ENCODE results near the gene XAF1. TPM values are rescaled to one million over a fixed set of nuclear protein-coding genes. Genes with fewer than 3 reads are reported as not detected.
A peak's percentile ranks its signal among the peaks of the same experiment; 100 is the strongest.
"Not testable (repeated sequence)": the region's sequence is repeated elsewhere in the genome, so short reads cannot be mapped to it uniquely, and the experiment has no call there.

XAF1 gene
- total RNA-seq, 2 experiments from 2014 or later: 15.0 to 19.0 TPM

DNA sequence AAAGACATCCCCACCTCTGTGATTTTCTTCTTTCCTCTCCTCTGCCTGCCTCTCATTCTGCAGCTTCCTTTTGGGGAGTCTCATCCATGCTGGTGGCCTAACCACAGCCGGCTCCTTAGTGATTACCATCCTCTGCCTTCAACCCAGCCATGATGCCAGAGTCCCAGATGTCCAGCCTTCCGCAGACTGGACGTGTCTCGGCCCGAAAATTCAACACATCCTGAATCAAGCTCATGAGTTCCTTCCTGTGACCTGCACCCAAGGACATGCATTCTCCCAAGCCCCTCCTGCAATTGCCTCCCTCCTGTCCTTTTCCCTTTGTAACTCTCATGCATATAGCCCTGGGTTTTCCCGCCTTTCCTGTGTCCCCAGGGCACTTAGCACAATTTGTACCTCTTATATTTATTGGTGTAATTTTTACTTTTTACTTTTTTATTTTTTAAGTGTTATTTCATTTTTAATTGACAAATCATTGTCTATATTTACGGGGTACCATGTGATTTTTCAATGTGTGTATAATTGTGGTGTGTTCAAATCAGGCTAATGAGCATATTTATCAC is 41.5 kb upstream of the XAF1 start:
- H3K27ac Mint-ChIP-seq: no peak overlapping the region
- intact Hi-C loops (cut with micrococcal nuclease): no loop called here
- CTCF ChIA-PET: interaction anchor here (0.6 to 0.8 kb wide), 2 partner anchors 9 to 79 kb away, joined by 3 to 4 read pairs; no protein-coding TSS in a partner anchor
- DNase-seq: no peak
- H3K9me3 Mint-ChIP-seq: peaks cover 3% of the 10 kb centered on the region
- H3K27me3 Mint-ChIP-seq (ENCODE audit: low read depth): peaks cover 52% of the 10 kb centered on the region
- no peaks in the 10 kb centered on the region for H3K36me3 Mint-ChIP-seq (ENCODE audit: low read depth)
- H3K4me3 Mint-ChIP-seq: no peak overlapping the region
- H3K4me1 Mint-ChIP-seq (ENCODE audit: low read depth): peaks cover 16% of the 10 kb centered on the region

DNA sequence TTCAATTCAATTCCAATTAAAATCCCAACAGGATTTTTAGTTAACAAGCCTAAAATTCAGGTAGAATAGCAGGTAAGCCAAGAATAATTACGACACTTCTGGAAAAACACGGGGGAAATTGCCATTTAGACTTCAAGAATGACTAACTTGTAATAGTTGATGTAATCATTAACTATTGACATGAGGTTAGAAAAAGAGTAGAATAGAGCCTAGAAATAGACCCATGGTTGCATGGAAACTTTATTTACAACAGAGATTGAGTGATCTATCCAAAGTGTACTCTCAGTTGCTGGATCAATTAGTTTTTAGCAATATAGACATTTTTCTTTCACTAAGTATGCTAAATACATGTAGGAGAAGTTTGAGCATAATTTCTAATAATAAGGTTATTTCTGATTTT is 39.1 kb upstream of the XAF1 start:
- Mint-ChIP-seq H3K27me3 (ENCODE audit: low read depth) (peaks cover 52% of the 10 kb centered on the region), H3K9me3 (peaks cover 3% of the 10 kb centered on the region), H3K4me1 (ENCODE audit: low read depth) (peaks cover 16% of the 10 kb centered on the region), H3K4me3 (no peak overlapping the region), H3K36me3 (ENCODE audit: low read depth) (no peaks in the 10 kb centered on the region), H3K27ac (no peak overlapping the region)
- DNase-seq: no peak
- CTCF ChIA-PET: no interaction called here
- intact Hi-C loops (cut with micrococcal nuclease): no loop called here

DNA sequence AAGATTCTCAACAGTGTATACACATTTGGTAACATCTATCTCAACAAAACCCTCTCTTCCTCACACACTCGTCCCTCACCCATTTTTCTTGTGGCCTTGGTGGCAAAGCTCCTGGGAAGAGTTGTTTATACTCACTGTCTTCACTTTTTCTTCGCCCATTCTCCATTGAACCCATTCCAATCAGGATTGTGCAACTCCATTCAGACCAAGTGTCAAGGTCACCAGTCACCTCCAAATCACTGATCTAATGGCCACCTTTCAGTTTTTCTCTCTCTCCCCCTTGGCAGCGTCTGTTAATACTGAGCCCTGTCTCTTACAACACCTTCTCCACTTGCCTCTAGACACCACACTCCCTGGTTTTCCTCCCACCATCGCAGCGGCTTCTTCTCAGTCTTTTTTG is 34.1 kb upstream of the XAF1 start:
- CTCF ChIA-PET: no interaction called here
- DNase-seq: no peak
- Mint-ChIP-seq H3K36me3 (ENCODE audit: low read depth) (no peaks in the 10 kb centered on the region), H3K9me3 (no peaks in the 10 kb centered on the region), H3K27ac (no peak overlapping the region), H3K27me3 (ENCODE audit: low read depth) (peaks cover 30% of the 10 kb centered on the region), H3K4me1 (ENCODE audit: low read depth) (no peaks in the 10 kb centered on the region), H3K4me3 (no peak overlapping the region)
- intact Hi-C loops (cut with micrococcal nuclease): no loop called here

DNA sequence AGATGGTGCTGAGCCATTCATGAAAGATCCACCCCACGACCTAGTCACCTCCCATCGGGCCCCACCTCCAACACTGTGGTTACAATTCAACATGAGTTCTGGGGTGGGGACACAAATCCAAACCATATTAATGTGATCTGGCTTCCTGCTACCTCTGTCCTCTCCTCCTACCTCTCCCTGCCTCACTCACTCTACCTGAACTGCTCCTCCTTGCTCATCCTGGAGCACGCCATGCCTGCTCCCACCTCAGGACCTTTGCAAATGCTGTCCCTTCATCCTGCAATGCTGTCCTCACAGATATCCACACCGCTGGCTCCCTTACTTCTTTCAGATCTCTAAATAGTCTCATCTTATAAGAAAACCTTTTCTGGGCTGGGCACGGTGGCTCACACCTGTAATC is 31.8 kb upstream of the XAF1 start:
- Mint-ChIP-seq H3K9me3 (no peaks in the 10 kb centered on the region), H3K4me3 (no peak overlapping the region), H3K27me3 (ENCODE audit: low read depth) (peaks cover 26% of the 10 kb centered on the region), H3K27ac (no peak overlapping the region), H3K4me1 (ENCODE audit: low read depth) (no peaks in the 10 kb centered on the region), H3K36me3 (ENCODE audit: low read depth) (no peaks in the 10 kb centered on the region)
- CTCF ChIA-PET: no interaction called here
- DNase-seq: no peak
- intact Hi-C loops (cut with micrococcal nuclease): no loop called here

DNA sequence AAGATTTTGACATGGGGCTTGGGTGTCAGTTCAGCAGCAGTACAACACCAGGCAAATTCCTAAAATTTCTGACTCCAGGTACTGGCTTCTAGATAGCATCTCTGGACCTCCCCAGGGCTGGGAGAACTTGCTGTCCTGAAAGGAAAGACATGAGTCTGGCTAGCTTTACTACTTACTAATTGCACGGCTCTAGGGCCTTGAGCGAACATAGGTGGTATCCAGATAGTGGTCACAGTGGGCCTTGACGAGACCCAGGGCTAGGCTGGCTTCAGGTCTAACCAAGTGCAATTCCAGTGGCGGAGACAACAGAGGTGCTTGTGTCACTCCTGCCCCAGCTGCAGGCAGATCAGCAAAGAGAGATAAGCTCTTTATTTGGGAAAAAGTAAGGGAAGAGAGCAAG is 26.3 kb upstream of the XAF1 start:
- H3K27me3 Mint-ChIP-seq (ENCODE audit: low read depth): peaks cover 6% of the 10 kb centered on the region
- H3K36me3 Mint-ChIP-seq (ENCODE audit: low read depth): no peaks in the 10 kb centered on the region
- no peak overlapping the region for H3K27ac Mint-ChIP-seq
- CTCF ChIA-PET: no interaction called here
- no peak for DNase-seq
- intact Hi-C loops (cut with micrococcal nuclease): no loop called here
- no peaks in the 10 kb centered on the region for H3K4me1 Mint-ChIP-seq (ENCODE audit: low read depth)
- no peak overlapping the region for H3K4me3 Mint-ChIP-seq
- H3K9me3 Mint-ChIP-seq: no peaks in the 10 kb centered on the region

DNA sequence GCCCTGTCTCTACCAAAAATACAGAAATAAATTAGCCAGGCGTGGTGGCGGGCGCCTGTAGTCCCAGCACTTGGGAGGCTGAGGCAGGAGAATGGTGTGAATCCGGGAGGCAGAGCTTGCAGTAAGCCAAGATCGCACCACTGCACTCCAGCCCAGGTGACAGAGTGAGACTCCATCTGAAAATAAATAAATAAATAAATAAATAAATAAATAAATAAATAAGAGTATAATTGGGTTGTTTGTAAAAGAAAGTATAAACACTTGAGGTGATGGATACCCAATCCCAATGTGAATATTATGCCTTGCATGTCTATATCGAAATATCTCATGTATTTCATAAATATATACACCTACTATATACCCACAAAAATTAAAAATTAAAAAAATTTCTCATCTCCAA is 9.2 kb upstream of the XAF1 start:
- H3K27ac Mint-ChIP-seq; H3K4me1 Mint-ChIP-seq (ENCODE audit: low read depth); H3K36me3 Mint-ChIP-seq (ENCODE audit: low read depth); H3K9me3 Mint-ChIP-seq; intact Hi-C loops (cut with micrococcal nuclease); CTCF ChIA-PET; DNase-seq; H3K4me3 Mint-ChIP-seq; H3K27me3 Mint-ChIP-seq (ENCODE audit: low read depth): not testable (repeated sequence)

DNA sequence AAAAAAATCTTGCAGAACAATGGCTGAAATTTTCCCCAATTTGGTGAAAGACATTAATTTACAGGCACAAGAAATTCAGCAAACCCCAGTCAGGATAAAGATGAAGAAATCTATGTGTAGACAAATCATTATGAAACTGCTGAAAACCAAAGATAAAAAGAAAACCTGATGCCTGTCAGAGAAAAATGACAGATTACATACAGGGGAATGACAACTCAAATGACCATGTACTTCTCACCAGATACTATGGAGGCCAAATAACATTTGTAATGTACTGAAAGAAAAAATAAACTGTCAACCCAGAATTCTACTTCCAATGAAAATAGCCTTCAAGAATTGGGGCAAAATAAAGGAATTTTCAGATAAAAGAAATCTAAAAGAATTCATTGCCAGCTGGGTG is 7.2 kb upstream of the XAF1 start:
- CTCF ChIA-PET: no interaction called here
- H3K36me3 Mint-ChIP-seq (ENCODE audit: low read depth): no peaks in the 10 kb centered on the region
- H3K27ac Mint-ChIP-seq: no peak overlapping the region
- H3K4me1 Mint-ChIP-seq (ENCODE audit: low read depth): peaks cover 16% of the 10 kb centered on the region
- intact Hi-C loops (cut with micrococcal nuclease): no loop called here
- no peak overlapping the region for H3K4me3 Mint-ChIP-seq
- no peaks in the 10 kb centered on the region for H3K9me3 Mint-ChIP-seq
- no peaks in the 10 kb centered on the region for H3K27me3 Mint-ChIP-seq (ENCODE audit: low read depth)
- DNase-seq: no peak

DNA sequence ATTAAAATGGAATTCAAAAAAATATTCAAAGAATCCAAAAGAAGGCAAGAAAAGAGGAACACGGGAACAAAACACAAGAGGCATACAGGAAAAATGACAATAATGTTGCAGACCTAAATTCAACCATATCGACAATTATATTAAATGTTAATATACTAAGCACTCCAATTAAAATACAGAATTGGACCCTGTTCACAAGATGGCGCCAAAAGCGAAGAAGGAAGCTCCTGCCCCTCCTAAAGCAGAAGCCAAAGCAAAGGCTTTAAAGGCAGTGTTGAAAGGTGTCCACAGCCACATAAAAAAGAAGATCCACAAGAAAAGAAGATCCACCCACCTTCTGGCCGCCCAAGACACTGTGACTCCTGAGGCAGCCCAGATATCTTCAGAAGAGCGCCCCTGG is 6.3 kb upstream of the XAF1 start:
- peaks cover 21% of the 10 kb centered on the region for H3K4me1 Mint-ChIP-seq (ENCODE audit: low read depth)
- peak; percentile 28 for DNase-seq
- intact Hi-C loops (cut with micrococcal nuclease): no loop called here
- H3K27me3 Mint-ChIP-seq (ENCODE audit: low read depth): no peaks in the 10 kb centered on the region
- no peaks in the 10 kb centered on the region for H3K36me3 Mint-ChIP-seq (ENCODE audit: low read depth)
- no peaks in the 10 kb centered on the region for H3K9me3 Mint-ChIP-seq
- no peak overlapping the region for H3K4me3 Mint-ChIP-seq
- no peak overlapping the region for H3K27ac Mint-ChIP-seq
- CTCF ChIA-PET: interaction anchor here (0.7 to 1.1 kb wide), 2 partner anchors 9 to 94 kb away, joined by 3 read pairs; no protein-coding TSS in a partner anchor

DNA sequence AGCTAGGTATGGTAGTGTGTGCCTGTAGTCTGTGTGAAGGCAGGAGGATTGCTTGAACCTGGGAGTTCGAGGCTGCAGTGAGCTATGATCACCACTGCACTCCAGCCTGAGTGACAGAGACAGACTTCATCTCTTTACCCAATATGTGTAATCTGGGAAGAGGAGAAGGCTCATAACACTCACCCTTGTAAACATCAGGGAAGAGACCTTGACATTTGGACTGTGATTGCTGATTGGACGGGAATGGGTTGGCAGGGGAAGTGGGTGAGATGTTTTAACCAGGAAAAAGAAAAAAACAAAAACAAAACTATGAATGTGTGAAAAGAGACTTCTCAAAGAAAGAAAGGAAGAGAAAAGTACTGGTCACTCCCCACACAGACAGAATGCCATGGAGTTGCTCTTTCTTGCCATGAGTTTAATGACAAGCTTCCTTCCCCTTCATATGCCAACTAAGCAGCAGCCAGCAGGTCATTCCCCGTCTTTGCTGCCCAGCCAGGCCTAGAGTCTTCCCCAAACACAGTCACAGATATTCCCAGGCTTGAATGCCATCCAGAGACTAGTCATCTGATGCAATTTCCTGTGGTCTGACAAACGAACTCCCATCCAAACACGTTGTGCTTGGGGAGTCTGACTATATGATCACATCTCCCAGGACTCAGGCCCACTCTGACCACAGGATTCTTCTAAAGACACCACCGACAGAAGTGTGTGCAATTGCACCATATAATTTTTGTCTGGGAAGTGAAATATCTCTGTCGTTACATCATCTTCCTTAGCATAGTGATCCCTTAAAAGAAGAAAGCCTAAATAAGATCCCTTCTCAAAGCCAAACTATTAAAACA is 3.6 kb upstream of the XAF1 start:
- Mint-ChIP-seq H3K9me3 (no peaks in the 10 kb centered on the region), H3K4me3 (no peak overlapping the region), H3K36me3 (ENCODE audit: low read depth) (peaks cover 6% of the 10 kb centered on the region), H3K4me1 (ENCODE audit: low read depth) (peaks cover 43% of the 10 kb centered on the region), H3K27me3 (ENCODE audit: low read depth) (no peaks in the 10 kb centered on the region), H3K27ac (peak overlapping the region; percentile 65)
- DNase-seq: no peak
- intact Hi-C loops (cut with micrococcal nuclease): no loop called here
- CTCF ChIA-PET: interaction anchor here (0.9 to 1.6 kb wide), 2 partner anchors 86 to 91 kb away, joined by 3 to 4 read pairs; no protein-coding TSS in a partner anchor

DNA sequence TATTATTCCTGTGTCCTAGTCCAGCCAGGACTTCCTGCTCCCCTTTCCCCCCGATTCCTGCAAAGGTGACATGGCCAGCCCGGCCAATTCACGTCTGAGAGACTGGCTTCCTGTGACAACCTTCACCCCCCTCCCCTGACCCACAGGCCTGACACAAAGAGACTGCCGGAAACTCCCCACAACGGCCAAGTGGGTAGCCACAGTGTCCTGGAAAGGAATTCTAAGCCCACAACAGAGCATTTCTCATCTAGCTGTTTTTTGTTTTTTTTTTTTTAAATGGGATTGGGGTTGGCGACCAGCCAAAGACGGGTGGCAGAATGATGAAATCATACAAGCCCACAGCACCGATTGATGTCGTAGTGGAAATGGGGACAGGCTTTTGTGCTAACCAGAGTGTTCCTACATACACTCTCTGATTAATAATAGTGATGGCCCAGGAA is 2.8 kb upstream of the XAF1 start:
- Mint-ChIP-seq H3K27ac (peak overlapping the region; percentile 65), H3K27me3 (ENCODE audit: low read depth) (no peaks in the 10 kb centered on the region), H3K36me3 (ENCODE audit: low read depth) (peaks cover 11% of the 10 kb centered on the region), H3K4me1 (ENCODE audit: low read depth) (peaks cover 49% of the 10 kb centered on the region), H3K4me3 (peak overlapping the region; percentile 25), H3K9me3 (no peaks in the 10 kb centered on the region)
- intact Hi-C loops (cut with micrococcal nuclease): no loop called here
- CTCF ChIA-PET: no interaction called here
- DNase-seq: peak; percentile 43

DNA sequence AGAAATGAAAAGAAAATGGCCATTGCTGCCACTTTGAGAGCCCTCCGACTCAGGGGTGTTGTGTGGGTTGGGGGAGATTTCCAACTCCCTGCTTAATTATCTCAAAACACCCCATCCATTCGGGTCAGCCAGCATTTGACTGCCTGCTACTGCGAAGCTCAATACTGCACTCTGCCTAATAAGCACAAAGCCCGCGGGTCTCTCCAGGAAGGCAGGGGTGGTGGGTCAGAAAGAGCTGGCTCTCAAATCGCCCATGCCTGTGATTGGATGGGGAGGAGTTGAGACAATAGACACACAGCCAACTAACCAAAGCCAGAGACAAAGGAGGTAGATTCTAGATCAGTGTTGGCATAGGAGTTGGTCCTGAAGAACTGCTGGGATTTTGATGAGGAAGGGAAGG is 2.3 kb upstream of the XAF1 start:
- no peaks in the 10 kb centered on the region for H3K27me3 Mint-ChIP-seq (ENCODE audit: low read depth)
- CTCF ChIA-PET: no interaction called here
- H3K27ac Mint-ChIP-seq: no peak overlapping the region
- DNase-seq: no peak
- intact Hi-C loops (cut with micrococcal nuclease): no loop called here
- H3K4me3 Mint-ChIP-seq: no peak overlapping the region
- peaks cover 16% of the 10 kb centered on the region for H3K36me3 Mint-ChIP-seq (ENCODE audit: low read depth)
- peaks cover 53% of the 10 kb centered on the region for H3K4me1 Mint-ChIP-seq (ENCODE audit: low read depth)
- H3K9me3 Mint-ChIP-seq: no peaks in the 10 kb centered on the region

DNA sequence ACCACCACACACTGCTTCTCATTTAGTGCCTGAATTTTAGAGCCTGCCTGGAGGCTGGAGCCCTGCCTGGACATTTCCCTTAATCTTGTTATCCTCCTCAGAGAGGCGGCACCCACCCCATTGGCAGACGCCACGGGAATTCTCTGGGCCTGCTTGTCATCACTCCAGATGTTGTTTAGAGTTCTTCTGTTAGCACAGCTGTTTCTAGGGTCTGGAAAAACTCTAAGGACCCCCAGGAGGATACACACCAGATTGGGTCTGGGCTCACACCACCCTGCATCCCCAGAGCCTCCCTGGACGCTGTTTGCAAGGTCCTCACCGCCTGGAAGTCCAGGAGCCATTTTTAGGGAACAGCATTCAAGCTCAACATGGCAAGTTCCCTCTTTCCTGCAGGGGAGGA is 565 bp upstream of the XAF1 start:
- Mint-ChIP-seq H3K9me3 (no peaks in the 10 kb centered on the region), H3K27ac (peak overlapping the region; percentile 84), H3K4me3 (peak overlapping the region; percentile 93), H3K36me3 (ENCODE audit: low read depth) (peaks cover 31% of the 10 kb centered on the region), H3K27me3 (ENCODE audit: low read depth) (no peaks in the 10 kb centered on the region), H3K4me1 (ENCODE audit: low read depth) (peaks cover 53% of the 10 kb centered on the region)
- intact Hi-C loops (cut with micrococcal nuclease): loop anchor here (5.0 kb wide), 2 partner anchors 88 to 103 kb away; partner anchors contain the start of genes C17orf100 and MED31
- CTCF ChIA-PET: interaction anchor here (0.7 to 1.3 kb wide), 3 partner anchors 88 to 282 kb away, joined by 3 read pairs; no protein-coding TSS in a partner anchor
- DNase-seq: no peak
